K562 (cell line): ENCODE data around the gene AKT3. TPM values are rescaled to one million over a fixed set of nuclear protein-coding genes. Genes with fewer than 3 reads are reported as not detected.
A peak's percentile ranks its signal among the peaks of the same experiment; 100 is the strongest.

Source experiments
- BRCA1 ChIP-seq, 2 experiments: fragments of 450-650 bp in 1 of 2; sonication (generic) in 1 of 2; formaldehyde crosslinking in 1 of 2; IDR thresholded peaks; 2 replicates each; pipeline versions ENCODE4 v1.5.0 to v1.6.1; 2017 to 2020; ENCODE audit warnings: mild to moderate bottlenecking in 1 of 2, missing genetic modification reagents in 1 of 2
- HCFC1 ChIP-seq: IDR thresholded peaks from 2 replicates; pipeline ENCODE4 v1.6.1; 2012; ENCODE audit warnings: low read depth, low read length, improper control_type of control experiment
- KDM5B ChIP-seq: fragments of 200-600 bp; sonication (generic); IDR thresholded peaks from 2 replicates; pipeline ENCODE4 v1.6.1; 2012; ENCODE audit warnings: low read depth, mild to moderate bottlenecking, moderate library complexity, low read length, control low read depth, inconsistent platforms; ENCODE audit not compliant: insufficient replicate concordance
- KLF10 ChIP-seq: fragments of 250-450 bp; sonication (Bioruptor Pico); IDR thresholded peaks from 2 replicates; pipeline ENCODE4 v1.6.1; 2021; ENCODE audit warnings: matching md5 sums
- MEF2A ChIP-seq: IDR thresholded peaks from 2 replicates; pipeline ENCODE4 v1.6.1; 2011; ENCODE audit warnings: low read depth, mild to moderate bottlenecking, low read length, moderate library complexity; ENCODE audit not compliant: control insufficient read depth
- NR2C2 ChIP-seq, 2 experiments: fragments of 200-800 bp in 1 of 2; sonication (Bioruptor generic) in 1 of 2; sonication (generic) in 1 of 2; formaldehyde crosslinking in 1 of 2; IDR thresholded peaks; 2 replicates each; pipeline versions ENCODE4 v1.6.1 to v1.8.0; 2016 to 2022; ENCODE audit warnings: mild to moderate bottlenecking in 1 of 2, missing compliant biosample characterization in 1 of 2, missing genetic modification characterization in 1 of 2, missing genetic modification reagents in 1 of 2
- PRPF4 ChIP-seq: fragments of 200-400 bp; formaldehyde crosslinking; IDR thresholded peaks from one replicate; pipeline ENCODE4 v1.6.1; 2017; ENCODE audit warnings: low read length, low read depth, mild to moderate bottlenecking; ENCODE audit not compliant: insufficient read depth, poor library complexity, severe bottlenecking
- TEAD1 ChIP-seq, 2 experiments: fragments of 450-650 bp in 1 of 2; sonication (generic) in 1 of 2; formaldehyde crosslinking; IDR thresholded peaks; 2 replicates each; pipeline versions ENCODE4 v1.4.0 to v1.8.0; 2020 to 2022; ENCODE audit warnings: mild to moderate bottlenecking in 2 of 2, missing genetic modification reagents in 1 of 2
- YBX1 ChIP-seq: fragments of 450-650 bp; IDR thresholded peaks from 2 replicates; pipeline ENCODE4 v1.7.1; 2016; ENCODE audit warnings: mild to moderate bottlenecking
- ZNF121 ChIP-seq: sonication (generic); formaldehyde crosslinking; conservative IDR thresholded peaks from 2 replicates; pipeline ENCODE4 v1.8.0; 2022; ENCODE audit warnings: missing genetic modification reagents
- ZNF76 ChIP-seq: fragments of 250-450 bp; sonication (Bioruptor Pico); IDR thresholded peaks from 2 replicates; pipeline ENCODE4 v1.4.0; 2020; ENCODE audit warnings: mild to moderate bottlenecking, moderate library complexity, borderline replicate concordance
- polyA plus RNA-seq, 8 experiments: library from polyadenylated mRNA; depleted of rRNA in 4 of 8; stranded (reverse) in 5 of 8; unstranded in 3 of 8; fragments of >200 nt; fragmentation: Nextera tagmentation in 2 of 8; fragmentation: Illumina TruSeq in 1 of 8; extraction: Ambion mirVana in 2 of 8; extraction: Trizol in 1 of 8; gene quantifications; 2 replicates each; pipeline versions ENCODE4 v1.2.1 to v1.2.3, GENCODE V29; 2011 to 2014; ENCODE audit warnings: inconsistent platforms in 1 of 8, missing spikeins in 1 of 8
- total RNA-seq, 7 experiments: library from RNA; depleted of rRNA in 6 of 7; stranded (reverse); fragments of >200 nt in 6 of 7; fragmentation: Illumina TruSeq in 2 of 7; extraction: Trizol in 2 of 7; gene quantifications; 2 replicates each; pipeline versions ENCODE4 v1.2.1 to v1.2.3, GENCODE V29; 2011 to 2021; ENCODE audit warnings: low replicate concordance in 1 of 7
- TF ChIP-seq, protein P1 (sequence below): fragments of 450-650 bp; IDR thresholded peaks from 2 replicates; pipeline ENCODE4 v1.6.1; 2016
- TF ChIP-seq, protein P2 (sequence below): fragments of 450-650 bp; IDR thresholded peaks from 2 replicates; pipeline ENCODE4 v1.7.0; 2016; ENCODE audit warnings: borderline replicate concordance
- TF ChIP-seq, protein P3 (sequence below): sonication (generic); formaldehyde crosslinking; IDR thresholded peaks from 2 replicates; pipeline ENCODE4 v1.9.0; 2022; ENCODE audit warnings: mild to moderate bottlenecking, missing genetic modification reagents
- TF ChIP-seq, protein P4 (sequence below): fragments of 450-650 bp; IDR thresholded peaks from 2 replicates; pipeline ENCODE4 v1.6.1; 2016; ENCODE audit warnings: low read depth

AKT3 gene
- total and polyA plus RNA-seq, 9 of the 15 experiments (the other 6 are each of a cell fraction or from before 2014, with no cell fraction given), result 0.04 to 0.54 (median 0.18) TPM; not detected in 1

DNA sequence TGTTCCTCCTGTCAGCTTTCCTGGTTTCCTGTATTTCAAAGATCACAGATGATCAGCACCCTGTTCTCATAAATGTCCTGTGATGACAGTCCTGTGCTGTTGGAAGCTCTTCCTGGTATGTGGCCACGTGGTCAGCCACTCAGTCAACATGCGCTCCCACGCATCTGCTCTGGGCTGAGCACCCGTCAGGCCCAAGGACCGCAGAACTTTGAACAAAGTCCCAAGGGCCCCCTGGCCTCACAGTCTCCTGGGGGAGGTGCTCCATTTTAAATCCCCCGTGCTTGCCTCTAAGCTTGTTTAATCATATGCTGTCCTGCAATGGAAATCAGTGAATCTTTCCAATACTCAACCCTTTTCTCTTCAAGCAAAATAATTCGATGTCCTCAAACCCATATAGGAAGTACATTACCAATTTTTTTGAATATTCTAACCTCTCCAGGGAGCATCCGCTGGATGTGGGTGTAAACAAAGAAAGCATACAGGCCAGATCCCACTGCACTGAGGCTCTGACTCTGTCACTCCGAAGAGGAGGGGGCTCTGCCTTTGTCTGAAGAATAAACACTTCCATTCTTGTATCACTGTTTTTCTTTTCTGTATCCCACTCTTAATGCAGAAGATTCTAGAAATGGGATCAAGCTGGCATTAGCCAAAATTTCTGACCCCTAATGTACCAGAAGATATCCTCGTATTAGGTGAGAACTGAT lies 343.9 kb downstream of the AKT3 start (continued):
- no peak for TF ChIP-seq MEF2A
- no peak for TF ChIP-seq BRCA1 (IDR thresholded peaks at IDR 0.05)
- no peak for TF ChIP-seq BRCA1 (CRISPR knock-in tag; IDR thresholded peaks at IDR 0.05)
- no peak for TF ChIP-seq ZNF76
- TF ChIP-seq, protein P1, sequence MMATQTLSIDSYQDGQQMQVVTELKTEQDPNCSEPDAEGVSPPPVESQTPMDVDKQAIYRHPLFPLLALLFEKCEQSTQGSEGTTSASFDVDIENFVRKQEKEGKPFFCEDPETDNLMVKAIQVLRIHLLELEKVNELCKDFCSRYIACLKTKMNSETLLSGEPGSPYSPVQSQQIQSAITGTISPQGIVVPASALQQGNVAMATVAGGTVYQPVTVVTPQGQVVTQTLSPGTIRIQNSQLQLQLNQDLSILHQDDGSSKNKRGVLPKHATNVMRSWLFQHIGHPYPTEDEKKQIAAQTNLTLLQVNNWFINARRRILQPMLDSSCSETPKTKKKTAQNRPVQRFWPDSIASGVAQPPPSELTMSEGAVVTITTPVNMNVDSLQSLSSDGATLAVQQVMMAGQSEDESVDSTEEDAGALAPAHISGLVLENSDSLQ, result peak; percentile 31; the same call in 1 of the 2 replicates
- TF ChIP-seq NR2C2 (CRISPR knock-in tag; IDR thresholded peaks at IDR 0.05), result no peak
- no peak for TF ChIP-seq NR2C2 (tag; IDR thresholded peaks at IDR 0.05)
- TF ChIP-seq, protein P2, sequence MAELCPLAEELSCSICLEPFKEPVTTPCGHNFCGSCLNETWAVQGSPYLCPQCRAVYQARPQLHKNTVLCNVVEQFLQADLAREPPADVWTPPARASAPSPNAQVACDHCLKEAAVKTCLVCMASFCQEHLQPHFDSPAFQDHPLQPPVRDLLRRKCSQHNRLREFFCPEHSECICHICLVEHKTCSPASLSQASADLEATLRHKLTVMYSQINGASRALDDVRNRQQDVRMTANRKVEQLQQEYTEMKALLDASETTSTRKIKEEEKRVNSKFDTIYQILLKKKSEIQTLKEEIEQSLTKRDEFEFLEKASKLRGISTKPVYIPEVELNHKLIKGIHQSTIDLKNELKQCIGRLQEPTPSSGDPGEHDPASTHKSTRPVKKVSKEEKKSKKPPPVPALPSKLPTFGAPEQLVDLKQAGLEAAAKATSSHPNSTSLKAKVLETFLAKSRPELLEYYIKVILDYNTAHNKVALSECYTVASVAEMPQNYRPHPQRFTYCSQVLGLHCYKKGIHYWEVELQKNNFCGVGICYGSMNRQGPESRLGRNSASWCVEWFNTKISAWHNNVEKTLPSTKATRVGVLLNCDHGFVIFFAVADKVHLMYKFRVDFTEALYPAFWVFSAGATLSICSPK, result no peak
- TF ChIP-seq KLF10 (CRISPR knock-in tag), result no peak
- TF ChIP-seq, protein P3, sequence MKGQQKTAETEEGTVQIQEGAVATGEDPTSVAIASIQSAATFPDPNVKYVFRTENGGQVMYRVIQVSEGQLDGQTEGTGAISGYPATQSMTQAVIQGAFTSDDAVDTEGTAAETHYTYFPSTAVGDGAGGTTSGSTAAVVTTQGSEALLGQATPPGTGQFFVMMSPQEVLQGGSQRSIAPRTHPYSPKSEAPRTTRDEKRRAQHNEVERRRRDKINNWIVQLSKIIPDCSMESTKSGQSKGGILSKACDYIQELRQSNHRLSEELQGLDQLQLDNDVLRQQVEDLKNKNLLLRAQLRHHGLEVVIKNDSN, result peak; percentile 73
- TF ChIP-seq KDM5B, result no peak
- peak; percentile 51 to 96; a peak in 3 of 4 replicates for TF ChIP-seq TEAD1 (CRISPR knock-in tag; IDR thresholded peaks at IDR 0.05)
- no peak for TF ChIP-seq HCFC1
- no peak for TF ChIP-seq PRPF4
- TF ChIP-seq YBX1, result no peak
- TF ChIP-seq, protein P4, sequence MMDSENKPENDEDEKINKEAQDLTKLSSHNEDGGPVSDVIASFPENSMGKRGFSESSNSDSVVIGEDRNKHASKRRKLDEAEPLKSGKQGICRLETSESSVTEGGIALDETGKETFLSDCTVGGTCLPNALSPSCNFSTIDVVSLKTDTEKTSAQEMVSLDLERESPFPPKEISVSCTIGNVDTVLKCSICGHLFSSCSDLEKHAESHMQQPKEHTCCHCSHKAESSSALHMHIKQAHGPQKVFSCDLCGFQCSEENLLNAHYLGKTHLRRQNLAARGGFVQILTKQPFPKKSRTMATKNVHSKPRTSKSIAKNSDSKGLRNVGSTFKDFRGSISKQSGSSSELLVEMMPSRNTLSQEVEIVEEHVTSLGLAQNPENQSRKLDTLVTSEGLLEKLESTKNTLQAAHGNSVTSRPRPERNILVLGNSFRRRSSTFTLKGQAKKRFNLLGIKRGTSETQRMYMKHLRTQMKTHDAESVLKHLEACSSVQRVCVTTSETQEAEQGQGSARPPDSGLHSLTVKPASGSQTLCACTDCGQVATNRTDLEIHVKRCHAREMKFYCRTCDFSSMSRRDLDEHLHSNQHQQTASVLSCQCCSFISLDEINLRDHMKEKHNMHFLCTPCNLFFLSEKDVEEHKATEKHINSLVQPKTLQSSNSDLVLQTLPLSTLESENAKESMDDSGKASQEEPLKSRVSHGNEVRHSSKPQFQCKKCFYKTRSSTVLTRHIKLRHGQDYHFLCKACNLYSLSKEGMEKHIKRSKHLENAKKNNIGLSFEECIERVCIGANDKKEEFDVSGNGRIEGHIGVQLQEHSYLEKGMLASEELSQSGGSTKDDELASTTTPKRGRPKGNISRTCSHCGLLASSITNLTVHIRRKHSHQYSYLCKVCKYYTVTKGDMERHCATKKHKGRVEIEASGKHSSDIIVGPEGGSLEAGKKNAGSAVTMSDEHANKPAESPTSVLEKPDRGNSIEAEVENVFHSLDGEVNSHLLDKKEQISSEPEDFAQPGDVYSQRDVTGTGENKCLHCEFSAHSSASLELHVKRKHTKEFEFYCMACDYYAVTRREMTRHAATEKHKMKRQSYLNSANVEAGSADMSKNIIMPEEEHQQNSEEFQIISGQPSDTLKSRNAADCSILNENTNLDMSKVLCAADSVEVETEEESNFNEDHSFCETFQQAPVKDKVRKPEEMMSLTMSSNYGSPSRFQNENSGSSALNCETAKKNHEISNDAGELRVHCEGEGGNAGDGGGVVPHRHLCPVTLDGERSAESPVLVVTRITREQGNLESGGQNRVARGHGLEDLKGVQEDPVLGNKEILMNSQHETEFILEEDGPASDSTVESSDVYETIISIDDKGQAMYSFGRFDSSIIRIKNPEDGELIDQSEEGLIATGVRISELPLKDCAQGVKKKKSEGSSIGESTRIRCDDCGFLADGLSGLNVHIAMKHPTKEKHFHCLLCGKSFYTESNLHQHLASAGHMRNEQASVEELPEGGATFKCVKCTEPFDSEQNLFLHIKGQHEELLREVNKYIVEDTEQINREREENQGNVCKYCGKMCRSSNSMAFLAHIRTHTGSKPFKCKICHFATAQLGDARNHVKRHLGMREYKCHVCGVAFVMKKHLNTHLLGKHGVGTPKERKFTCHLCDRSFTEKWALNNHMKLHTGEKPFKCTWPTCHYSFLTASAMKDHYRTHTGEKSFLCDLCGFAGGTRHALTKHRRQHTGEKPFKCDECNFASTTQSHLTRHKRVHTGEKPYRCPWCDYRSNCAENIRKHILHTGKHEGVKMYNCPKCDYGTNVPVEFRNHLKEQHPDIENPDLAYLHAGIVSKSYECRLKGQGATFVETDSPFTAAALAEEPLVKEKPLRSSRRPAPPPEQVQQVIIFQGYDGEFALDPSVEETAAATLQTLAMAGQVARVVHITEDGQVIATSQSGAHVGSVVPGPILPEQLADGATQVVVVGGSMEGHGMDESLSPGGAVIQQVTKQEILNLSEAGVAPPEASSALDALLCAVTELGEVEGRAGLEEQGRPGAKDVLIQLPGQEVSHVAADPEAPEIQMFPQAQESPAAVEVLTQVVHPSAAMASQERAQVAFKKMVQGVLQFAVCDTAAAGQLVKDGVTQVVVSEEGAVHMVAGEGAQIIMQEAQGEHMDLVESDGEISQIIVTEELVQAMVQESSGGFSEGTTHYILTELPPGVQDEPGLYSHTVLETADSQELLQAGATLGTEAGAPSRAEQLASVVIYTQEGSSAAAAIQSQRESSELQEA, result no peak
- no peak for TF ChIP-seq ZNF121
